GM12864 (cell line): ENCODE measurements around the gene ASB9.

ENCODE experiments used
- DNase-seq: peaks from one replicate; pipeline ENCODE4 v3.0.0-alpha.2; 2011; ENCODE audit warnings: low read depth
- H3K4me3 ChIP-seq: 2 replicates; pipeline ENCODE4 v1.5.1; 2011; ENCODE audit warnings: mild to moderate bottlenecking, low read depth, low read length, control low read depth
- CTCF ChIP-seq: IDR thresholded peaks from 2 replicates; pipeline ENCODE4 v1.5.1; 2011; ENCODE audit warnings: low read depth, mild to moderate bottlenecking, moderate library complexity, low read length, control low read depth, inconsistent platforms; ENCODE audit errors: missing control alignments

The ASB9 gene

DNA sequence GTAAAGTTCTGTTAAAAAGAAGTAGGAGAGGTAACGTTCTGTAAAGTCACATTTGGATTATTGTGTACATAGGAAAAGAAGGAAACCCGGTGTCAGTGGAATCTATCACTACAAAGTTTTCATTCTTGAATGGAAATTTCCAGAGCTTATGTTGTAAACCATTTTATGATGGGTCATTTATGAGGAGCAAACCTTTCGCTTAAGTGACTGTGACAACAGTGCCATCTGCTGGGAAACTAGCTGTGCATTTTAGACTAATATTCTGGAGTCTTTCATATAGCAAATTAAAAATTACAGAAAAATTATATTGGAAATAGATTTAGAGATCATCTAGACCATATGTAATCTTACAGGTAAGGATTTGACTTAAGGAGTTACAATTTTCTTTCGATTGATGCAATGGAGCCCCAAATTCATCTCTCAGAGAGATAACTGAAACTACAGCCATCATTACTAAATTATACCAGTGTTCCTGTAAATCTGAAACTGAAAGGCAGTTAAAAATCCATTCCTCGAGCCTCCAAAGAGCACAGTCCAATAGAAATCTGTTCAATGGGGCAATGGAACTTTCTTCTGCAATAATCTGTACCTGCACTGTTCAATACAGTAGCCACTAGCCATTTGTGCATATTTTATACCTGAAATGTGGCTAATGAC, 26.9 kb downstream of the ASB9 start:
- no peak overlapping the region for H3K4me3 ChIP-seq
- TF ChIP-seq CTCF, result peak; percentile 37
- peak; percentile 2 for DNase-seq

GRCh38 chrX:15241301-15241700, 28.6 kb downstream of the ASB9 start:
- no peak overlapping the region for H3K4me3 ChIP-seq
- DNase-seq, result no peak
- TF ChIP-seq CTCF, result no peak

GRCh38 chrX:15240414-15240813, 29.5 kb downstream of the ASB9 start:
- DNase-seq, result no peak
- TF ChIP-seq CTCF, result no peak
- no peak overlapping the region for H3K4me3 ChIP-seq

DNA sequence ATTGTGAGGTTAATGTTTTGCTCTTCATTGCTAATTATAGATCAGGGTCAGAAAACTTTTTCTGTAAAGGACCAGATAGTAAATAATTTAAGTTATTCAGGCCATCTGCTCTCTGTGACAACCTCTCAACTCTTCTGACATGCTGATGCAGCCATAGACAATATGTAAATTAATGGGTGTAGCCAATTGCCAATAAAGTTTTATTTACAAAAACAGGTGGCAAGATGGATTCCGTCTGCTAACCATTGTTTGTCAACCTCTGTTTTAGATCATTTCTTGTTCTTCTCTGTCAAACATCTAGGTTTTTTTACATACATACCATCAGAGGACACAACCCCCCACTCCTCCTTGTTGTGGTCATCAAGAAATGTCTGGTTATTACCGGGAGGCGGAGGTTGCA, 33.7 kb downstream of the ASB9 start:
- H3K4me3 ChIP-seq, result no peak overlapping the region
- no peak for DNase-seq
- no peak for TF ChIP-seq CTCF

GRCh38 chrX:15235001-15235400, 34.9 kb downstream of the ASB9 start:
- no peak overlapping the region for H3K4me3 ChIP-seq
- no peak for TF ChIP-seq CTCF

DNA sequence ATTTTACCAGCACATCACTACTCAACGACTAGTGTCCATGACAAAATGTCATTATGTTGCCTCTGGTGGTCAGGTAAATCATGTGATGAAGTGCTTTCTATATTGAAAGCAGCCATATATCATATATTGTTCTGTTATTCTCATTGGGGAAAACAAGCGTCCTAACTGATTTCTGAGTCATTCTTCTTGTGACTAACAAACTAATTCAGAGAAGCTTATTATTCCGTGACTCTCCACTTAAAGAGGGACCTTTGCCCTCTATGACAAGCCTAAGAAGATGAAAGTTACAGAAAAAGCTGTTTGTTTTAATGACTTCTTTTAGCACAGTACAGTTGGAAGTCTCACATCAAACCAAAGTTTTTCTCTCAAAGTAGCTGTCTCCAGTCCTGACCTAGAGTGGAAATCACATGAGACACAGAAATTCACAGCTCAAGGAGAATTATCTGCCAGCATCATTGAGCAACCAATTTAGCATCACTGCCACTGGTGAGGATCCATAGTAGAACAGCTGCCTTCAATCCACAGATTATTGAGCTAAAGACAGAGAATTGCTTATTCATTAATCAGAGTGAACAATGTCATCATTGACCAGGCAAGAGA, 36.4 kb downstream of the ASB9 start:
- no peak for DNase-seq
- TF ChIP-seq CTCF, result no peak
- H3K4me3 ChIP-seq, result no peak overlapping the region

More at GRCh38 chrX:15235001-15235400, 34.9 kb downstream of the ASB9 start:
- no peak for DNase-seq

- no peak for TF ChIP-seq CTCF
- no peak for DNase-seq
- H3K4me3 ChIP-seq, result no peak overlapping the region
These were observed 45.1 kb downstream of the ASB9 start for GRCh38 chrX:15224747-15225146.
